Measurements from ENCODE around the gene C19orf25. TPM values are rescaled to one million over a fixed set of nuclear protein-coding genes. Genes with fewer than 3 reads are reported as not detected.
"Not testable (repeated sequence)": the region's sequence is repeated elsewhere in the genome, so short reads cannot be mapped to it uniquely, and the experiment has no call there.

C19orf25 gene
- total RNA-seq, 1 donor from 2014 or later: 38.8 TPM

GRCh38 chr19:1522061-1522460, 43.0 kb upstream of the C19orf25 start:
- TF ChIP-seq CTCF (IDR thresholded peaks at IDR 0.05; ENCODE audit: insufficient read depth, low read length, poor library complexity, severe bottlenecking): no peak
- no peak for DNase-seq (ENCODE audit: low read depth)
- peaks cover 49% of the 10 kb centered on the region for H3K27me3 ChIP-seq (ENCODE audit: control insufficient read depth, insufficient read depth, low read length)

GRCh38 chr19:1521636-1522035, 42.6 kb upstream of the C19orf25 start:
- DNase-seq (ENCODE audit: low read depth): no peak
- Histone ChIP-seq H3K27me3 (ENCODE audit: control insufficient read depth, insufficient read depth, low read length) (peaks cover 49% of the 10 kb centered on the region), H3K4me3 (ENCODE audit: low read depth, low read length) (no peak overlapping the region)

More at GRCh38 chr19:1522061-1522460, 43.0 kb upstream of the C19orf25 start:
- Histone ChIP-seq H3K4me3 (ENCODE audit: low read depth, low read length) (no peak overlapping the region), H3K36me3 (ENCODE audit: control insufficient read depth, insufficient read depth, low read length) (no peaks in the 10 kb centered on the region)

GRCh38 chr19:1520203-1520780, 41.3 kb upstream of the C19orf25 start:
- Histone ChIP-seq H3K4me3 (ENCODE audit: low read depth, low read length) (no peak overlapping the region), H3K27me3 (ENCODE audit: control insufficient read depth, insufficient read depth, low read length) (peaks cover 40% of the 10 kb centered on the region), H3K36me3 (ENCODE audit: control insufficient read depth, insufficient read depth, low read length) (no peaks in the 10 kb centered on the region)
- DNase-seq (ENCODE audit: low read depth): no peak
- no peak for TF ChIP-seq CTCF (IDR thresholded peaks at IDR 0.05; ENCODE audit: insufficient read depth, low read length, poor library complexity, severe bottlenecking)

More at GRCh38 chr19:1521636-1522035, 42.6 kb upstream of the C19orf25 start:
- no peaks in the 10 kb centered on the region for H3K36me3 ChIP-seq (ENCODE audit: control insufficient read depth, insufficient read depth, low read length)
- no peak for TF ChIP-seq CTCF (IDR thresholded peaks at IDR 0.05; ENCODE audit: insufficient read depth, low read length, poor library complexity, severe bottlenecking)

- DNase-seq (ENCODE audit: low read depth); H3K4me3 ChIP-seq (ENCODE audit: low read depth, low read length); H3K36me3 ChIP-seq (ENCODE audit: control insufficient read depth, insufficient read depth, low read length): not testable (repeated sequence)
- H3K27me3 ChIP-seq (ENCODE audit: control insufficient read depth, insufficient read depth, low read length): peaks cover 39% of the 10 kb centered on the region
These were observed 40.8 kb upstream of the C19orf25 start for GRCh38 chr19:1519802-1520201.

GRCh38 chr19:1518471-1518870, 39.5 kb upstream of the C19orf25 start:
- Histone ChIP-seq H3K27me3 (ENCODE audit: control insufficient read depth, insufficient read depth, low read length) (peaks cover 37% of the 10 kb centered on the region), H3K4me3 (ENCODE audit: low read depth, low read length) (no peak overlapping the region), H3K36me3 (ENCODE audit: control insufficient read depth, insufficient read depth, low read length) (no peaks in the 10 kb centered on the region)
- DNase-seq (ENCODE audit: low read depth): no peak
- no peak for TF ChIP-seq CTCF (IDR thresholded peaks at IDR 0.05; ENCODE audit: insufficient read depth, low read length, poor library complexity, severe bottlenecking)

- Histone ChIP-seq H3K4me3 (ENCODE audit: low read depth, low read length) (no peak overlapping the region), H3K27me3 (ENCODE audit: control insufficient read depth, insufficient read depth, low read length) (peaks cover 26% of the 10 kb centered on the region), H3K36me3 (ENCODE audit: control insufficient read depth, insufficient read depth, low read length) (no peaks in the 10 kb centered on the region)
- TF ChIP-seq CTCF (IDR thresholded peaks at IDR 0.05; ENCODE audit: insufficient read depth, low read length, poor library complexity, severe bottlenecking): no peak
- DNase-seq (ENCODE audit: low read depth): no peak
These were observed 37.4 kb upstream of the C19orf25 start for GRCh38 chr19:1516395-1516753.
